ENCODE data around the gene VPS51.
"Not testable (repeated sequence)": the region's sequence is repeated elsewhere in the genome, so short reads cannot be mapped to it uniquely, and the experiment has no call there.

The VPS51 gene

DNA sequence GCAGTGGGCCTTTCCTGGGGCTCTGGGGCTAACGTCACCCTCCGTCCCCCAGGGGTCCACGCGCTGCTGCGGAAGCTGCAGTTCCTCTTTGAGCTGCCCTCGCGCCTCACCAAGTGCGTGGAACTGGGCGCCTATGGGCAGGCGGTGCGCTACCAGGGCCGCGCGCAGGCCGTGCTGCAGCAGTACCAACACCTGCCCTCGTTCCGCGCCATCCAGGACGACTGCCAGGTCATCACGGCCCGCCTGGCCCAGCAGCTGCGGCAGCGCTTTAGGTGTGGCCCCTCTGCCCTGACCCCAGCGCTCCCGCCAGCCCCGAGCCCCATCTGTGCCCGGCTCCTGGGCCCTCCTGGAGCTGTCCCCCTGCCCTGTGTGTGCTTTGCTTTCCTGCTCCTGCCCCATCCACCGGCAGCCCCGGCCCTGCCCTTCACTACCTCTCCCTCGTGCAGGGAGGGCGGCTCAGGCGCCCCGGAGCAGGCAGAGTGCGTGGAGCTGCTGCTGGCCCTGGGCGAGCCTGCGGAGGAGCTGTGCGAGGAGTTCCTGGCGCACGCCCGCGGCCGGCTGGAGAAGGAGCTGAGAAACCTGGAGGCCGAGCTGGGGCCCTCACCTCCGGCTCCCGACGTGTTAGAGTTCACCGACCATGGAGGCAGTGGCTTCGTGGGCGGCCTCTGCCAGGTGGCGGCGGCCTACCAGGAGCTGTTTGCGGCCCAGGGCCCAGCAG is 11.9 kb downstream of the VPS51 start:
- DNase-seq (ENCODE audit: low read depth): no peak

DNA sequence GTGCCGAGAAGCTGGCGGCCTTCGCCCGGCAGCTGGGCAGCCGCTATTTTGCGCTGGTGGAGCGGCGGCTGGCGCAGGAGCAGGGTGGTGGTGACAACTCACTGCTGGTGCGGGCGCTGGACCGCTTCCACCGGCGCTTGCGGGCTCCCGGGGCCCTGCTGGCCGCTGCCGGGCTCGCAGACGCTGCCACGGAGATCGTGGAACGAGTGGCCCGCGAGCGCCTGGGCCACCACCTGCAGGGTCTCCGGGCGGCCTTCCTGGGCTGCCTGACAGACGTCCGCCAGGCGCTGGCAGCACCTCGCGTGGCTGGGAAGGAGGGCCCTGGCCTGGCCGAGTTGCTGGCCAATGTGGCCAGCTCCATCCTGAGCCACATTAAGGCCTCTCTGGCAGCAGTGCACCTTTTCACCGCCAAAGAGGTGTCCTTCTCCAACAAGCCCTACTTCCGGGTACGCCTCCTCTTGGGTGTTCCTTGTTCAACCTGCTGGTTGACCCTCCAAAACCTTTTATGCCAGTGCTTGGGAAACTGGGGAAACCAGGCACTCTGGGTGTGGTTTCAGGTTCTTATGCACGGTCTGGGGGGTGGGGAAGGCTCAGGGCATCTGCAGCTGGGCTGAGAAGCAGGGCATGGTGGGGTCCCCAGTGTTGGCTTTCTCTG is 12.6 kb downstream of the VPS51 start:
- no peak for DNase-seq (ENCODE audit: low read depth)

DNA sequence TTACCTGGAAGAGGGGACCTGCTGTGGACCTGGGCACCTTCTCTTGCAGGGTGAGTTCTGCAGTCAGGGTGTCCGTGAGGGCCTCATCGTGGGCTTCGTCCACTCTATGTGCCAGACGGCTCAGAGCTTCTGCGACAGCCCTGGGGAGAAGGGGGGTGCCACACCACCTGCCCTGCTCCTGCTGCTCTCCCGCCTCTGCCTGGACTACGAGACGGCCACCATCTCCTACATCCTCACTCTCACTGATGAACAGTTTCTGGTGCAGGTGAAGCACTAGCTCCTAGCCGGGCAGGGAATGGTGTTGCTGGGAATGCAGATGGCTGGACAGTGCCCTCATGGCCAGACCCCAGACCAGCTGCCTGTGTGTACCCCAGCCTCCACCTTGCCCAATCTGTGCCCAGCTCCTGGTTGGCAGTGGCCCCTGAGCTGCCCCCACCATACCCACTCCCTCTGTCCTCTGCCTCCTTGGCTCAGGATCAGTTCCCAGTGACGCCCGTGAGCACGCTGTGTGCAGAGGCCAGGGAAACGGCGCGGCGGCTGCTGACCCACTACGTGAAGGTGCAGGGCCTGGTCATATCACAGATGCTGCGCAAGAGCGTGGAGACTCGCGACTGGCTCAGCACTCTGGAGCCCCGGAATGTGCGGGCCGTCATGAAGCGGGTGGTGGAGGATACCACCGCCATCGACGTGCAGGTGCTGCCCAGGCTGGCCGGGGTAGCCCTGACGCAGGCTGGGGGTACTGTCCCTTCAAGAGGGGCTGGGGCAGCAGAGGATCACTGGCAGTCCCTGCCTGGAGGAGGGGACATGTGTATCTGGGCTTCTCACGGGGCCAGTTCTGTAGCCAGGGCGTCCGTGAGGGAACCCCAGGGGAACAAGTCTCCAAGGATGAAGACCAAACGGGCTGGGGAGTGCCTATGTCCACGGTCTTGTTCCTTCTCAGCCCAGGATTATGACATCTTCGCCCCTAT is 13.5 kb downstream of the VPS51 start:
- no peak for DNase-seq (ENCODE audit: low read depth)

DNA sequence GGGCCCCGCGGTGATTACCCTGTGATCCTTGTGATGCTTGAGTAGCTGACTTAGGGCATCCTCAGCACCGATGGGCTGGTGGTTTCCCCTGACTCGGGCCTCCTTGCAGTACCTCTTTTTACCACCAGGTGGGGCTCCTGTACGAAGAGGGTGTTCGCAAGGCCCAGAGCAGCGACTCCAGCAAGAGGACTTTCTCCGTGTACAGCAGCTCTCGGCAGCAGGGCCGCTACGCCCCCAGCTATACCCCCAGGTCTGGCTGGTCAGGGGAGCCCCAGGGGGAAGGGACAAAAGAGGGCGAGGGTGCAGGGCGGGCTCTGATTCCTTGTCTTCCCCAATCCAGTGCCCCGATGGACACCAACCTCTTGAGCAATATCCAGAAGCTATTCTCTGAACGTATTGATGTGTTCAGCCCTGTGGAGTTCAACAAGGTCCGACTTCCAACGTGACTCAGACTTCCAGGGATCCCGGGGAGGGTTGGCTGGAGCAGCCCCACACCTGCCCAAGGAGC is 14.4 kb downstream of the VPS51 start:
- DNase-seq (ENCODE audit: low read depth): peak; percentile 85

DNA sequence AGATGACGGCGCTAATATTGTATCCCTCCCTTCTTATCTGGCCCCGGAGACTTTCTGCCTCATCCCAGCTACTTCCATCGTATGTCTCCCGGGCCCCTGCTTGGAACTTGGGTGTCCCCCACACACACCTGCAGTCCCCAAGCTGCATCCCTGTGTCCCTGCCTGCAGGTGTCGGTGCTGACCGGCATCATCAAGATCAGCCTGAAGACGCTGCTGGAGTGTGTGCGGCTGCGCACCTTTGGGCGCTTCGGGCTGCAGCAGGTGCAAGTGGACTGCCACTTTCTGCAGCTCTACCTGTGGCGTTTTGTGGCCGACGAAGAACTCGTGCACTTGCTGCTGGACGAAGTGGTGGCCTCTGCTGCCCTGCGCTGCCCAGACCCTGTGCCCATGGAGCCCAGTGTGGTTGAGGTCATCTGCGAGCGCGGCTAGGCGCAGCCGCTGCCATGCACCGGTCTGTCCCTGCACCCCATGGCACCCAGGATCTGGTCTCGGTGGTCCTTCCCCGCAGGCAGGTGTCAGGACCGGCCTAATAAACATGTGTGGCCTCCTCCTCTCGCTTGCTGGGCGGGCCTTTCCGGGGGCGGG is 15.2 kb downstream of the VPS51 start:
- no peak for DNase-seq (ENCODE audit: low read depth)

DNA sequence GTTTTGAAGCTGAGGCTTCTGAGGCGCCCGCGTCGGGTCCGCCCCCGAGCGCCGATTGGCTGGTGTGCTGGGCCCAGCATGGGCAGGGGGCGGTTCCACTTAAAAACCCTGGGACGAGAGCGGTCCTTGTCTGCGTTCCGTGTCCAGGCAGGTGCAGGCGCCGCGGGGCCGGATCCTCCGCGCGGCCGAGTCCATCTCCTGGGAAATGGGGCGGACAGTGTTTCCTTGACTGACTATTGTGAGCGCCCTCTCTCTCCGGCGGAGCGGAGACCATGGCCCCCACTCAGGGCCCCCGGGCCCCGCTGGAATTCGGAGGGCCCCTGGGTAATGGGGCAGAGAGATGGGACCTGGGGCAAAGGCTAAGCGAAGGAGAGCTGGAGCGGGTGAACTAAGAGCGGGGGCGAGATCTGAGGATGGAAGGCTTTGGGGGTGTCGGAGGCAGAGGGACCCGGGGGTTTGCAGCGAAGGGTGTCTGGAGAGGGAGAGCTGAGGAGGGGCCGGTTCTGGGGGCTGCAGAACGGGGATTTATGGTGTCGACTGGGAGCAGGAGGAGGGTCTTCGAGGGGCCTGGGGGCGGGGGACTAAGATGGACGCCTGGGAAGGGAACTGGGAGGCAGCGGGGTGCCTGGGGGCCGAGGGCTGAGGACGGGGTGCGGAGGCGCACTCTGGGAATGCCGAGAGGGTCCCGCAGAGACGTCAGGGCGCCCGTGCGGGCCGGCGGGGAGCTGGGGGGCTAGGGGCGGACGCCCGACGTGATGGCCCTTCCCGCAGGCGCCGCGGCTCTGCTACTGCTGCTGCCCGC is 15.9 kb downstream of the VPS51 start, which contains the start of gene TM7SF2:
TM7SF2 (plus strand) TSS at position 129 of the 802 bp plus-strand sequence; CDS start at position 273, 144 bp downstream.
- peak; percentile 93 for DNase-seq (ENCODE audit: low read depth)

DNA sequence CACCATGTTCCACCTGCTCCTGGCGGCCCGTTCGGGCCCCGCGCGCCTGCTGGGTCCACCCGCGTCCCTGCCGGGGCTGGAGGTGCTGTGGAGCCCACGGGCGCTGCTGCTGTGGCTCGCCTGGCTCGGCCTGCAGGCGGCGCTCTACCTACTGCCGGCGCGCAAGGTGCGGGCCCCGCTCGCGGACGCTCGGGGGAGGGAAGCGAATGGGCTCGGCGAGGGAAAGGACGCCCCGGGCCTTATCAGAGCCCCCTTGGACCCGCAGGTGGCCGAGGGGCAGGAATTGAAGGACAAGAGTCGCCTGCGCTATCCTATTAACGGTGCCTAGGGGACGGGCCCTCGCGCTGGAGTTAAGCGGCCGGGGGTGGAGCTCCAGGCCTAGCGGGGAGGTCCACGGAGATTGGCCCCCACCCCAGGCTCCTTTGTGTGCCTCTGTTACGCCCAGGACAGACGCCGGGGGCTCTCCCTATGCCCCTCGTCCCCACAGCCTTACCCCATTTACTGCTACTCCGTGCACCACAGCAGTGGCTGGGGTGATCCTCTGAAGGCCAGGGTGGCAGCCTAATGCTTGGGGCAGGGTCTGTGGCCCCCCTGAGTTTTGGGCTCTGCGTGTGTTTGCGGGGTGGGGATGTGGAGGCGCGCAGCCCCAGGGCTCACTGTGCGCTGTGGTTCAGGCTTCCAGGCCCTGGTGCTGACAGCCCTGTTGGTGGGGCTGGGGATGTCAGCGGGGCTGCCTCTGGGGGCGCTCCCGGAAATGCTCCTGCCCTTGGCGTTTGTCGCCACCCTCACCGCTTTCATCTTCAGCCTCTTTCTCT is 16.7 kb downstream of the VPS51 start:
- DNase-seq (ENCODE audit: low read depth): peak; percentile 49

DNA sequence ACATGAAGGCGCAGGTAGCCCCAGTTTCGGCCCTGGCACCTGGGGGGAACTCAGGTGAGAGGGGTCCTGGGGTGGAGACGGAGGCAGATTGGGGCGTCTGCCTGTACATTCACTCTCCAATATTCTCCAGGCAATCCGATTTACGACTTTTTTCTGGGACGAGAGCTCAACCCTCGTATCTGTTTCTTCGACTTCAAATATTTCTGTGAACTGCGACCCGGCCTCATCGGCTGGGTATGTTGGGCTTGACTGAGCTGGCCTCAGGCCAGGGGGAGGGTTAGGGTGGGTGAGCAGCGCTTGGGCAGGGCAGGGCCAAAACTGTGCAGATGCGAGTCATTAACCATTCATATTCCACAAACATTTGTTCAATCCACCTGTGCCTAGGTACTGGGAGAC is 17.3 kb downstream of the VPS51 start:
- DNase-seq (ENCODE audit: low read depth): peak; percentile 15

DNA sequence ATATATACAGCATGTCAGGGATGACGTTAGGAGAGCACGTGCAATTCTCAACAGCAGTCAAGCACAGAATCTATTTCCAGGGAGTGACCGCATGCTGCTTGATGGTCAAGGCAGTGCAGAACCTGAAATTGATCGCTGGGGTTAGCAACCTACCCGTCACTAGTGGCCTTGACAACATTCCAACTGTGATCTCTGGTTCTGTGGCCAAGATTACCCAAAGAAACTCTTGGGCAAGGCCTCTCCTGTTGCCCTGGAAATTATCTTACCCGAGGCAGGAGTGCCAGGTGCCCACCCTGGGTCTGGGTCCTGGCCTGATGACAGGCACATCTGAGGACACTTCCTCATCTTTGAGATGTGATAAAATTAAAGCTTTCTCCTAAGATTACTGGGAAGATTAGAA is 17.8 kb downstream of the VPS51 start:
- no peak for DNase-seq (ENCODE audit: low read depth)

DNA sequence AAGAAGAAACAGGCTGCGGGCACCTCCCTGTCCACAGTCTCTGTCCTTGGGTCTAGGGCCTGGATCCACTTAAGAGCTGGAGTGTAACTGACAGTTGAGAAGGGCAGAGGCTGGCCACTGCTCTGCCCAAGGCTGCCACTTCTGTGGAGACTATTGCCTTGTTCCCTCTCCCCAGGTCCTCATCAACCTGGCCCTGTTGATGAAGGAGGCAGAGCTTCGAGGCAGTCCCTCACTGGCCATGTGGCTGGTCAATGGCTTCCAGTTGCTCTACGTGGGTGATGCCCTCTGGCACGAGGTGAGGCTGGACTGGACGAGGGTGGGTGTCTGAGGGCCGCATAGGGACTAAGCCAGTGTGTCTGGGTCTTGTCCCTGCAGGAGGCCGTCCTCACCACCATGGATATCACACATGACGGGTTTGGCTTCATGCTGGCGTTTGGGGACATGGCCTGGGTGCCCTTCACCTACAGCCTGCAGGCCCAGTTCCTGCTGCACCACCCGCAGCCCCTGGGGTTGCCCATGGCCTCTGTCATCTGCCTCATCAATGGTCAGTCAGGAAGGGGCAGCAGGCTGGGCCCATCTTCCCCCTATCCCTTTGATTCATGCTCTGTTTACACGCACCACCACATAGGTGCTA is 18.6 kb downstream of the VPS51 start:
- no peak for DNase-seq (ENCODE audit: low read depth)

DNA sequence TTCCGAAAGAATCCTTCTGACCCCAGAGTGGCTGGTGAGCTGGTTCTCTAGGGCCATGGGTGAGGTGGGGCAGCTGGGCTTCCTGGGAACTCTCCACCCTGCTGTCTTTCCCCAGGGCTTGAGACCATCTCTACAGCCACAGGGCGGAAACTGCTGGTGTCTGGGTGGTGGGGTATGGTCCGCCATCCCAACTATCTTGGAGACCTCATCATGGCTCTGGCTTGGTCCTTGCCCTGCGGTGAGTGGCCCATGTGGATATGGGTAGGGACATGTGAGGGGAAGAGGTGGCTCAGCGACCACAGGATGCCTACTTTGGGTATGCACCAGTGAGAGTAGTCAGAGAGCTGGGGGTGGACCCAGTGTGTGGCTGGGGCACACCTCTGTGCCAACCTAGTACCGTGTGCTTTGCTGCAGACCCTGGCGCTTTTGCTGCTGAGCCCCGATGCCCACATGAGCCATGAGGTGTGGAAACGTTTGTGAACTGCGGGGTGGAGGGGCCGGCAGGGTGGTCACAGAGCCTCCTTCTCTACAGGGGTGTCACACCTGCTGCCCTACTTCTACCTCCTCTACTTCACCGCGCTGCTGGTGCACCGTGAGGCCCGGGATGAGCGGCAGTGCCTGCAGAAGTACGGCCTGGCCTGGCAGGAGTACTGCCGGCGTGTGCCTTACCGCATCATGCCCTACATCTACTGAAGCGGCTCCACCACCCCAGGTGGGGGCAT is 19.5 kb downstream of the VPS51 start:
- DNase-seq (ENCODE audit: low read depth): no peak

DNA sequence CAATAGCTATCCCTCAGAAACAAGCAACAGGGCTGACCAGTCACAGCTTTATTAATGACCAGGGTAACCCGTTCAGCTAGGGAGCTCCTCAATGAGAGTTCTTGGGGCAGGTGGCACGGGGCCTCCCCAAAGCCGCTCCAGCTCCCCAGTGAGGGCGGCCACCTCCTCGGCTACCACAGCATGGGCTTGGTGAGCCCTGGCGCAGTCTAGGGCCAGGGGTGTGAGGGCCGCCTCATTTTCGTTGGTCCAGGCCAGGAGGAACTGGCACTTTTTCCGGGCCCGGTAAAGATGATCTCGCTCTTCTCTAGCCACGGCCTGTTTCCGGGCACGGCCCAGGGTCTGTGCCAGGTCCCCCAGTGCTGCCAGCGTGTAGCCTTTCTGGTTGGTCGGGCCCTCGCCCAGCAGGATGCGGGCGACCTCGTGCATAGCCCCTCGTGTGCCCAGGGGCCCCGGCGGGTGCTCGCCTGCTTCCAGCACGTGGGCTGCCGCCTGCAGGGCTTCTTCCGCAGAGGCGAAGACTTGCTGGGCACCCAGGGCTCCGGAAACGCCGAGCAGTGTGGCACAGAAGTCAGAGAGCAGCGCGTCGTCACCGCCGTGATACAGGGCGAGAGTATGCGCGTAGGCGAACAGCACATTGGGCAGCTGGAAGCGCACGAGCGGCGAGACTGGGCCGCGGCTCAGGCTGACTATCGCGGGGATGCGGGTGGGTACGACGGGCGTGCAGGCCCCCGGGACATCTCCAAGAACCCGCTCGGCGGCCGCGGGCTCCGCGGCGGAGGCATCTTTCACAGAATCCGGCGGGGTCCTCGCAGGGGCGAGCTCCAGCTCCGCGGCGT is 20.6 kb downstream of the VPS51 start:
- peak; percentile 74 for DNase-seq (ENCODE audit: low read depth)

DNA sequence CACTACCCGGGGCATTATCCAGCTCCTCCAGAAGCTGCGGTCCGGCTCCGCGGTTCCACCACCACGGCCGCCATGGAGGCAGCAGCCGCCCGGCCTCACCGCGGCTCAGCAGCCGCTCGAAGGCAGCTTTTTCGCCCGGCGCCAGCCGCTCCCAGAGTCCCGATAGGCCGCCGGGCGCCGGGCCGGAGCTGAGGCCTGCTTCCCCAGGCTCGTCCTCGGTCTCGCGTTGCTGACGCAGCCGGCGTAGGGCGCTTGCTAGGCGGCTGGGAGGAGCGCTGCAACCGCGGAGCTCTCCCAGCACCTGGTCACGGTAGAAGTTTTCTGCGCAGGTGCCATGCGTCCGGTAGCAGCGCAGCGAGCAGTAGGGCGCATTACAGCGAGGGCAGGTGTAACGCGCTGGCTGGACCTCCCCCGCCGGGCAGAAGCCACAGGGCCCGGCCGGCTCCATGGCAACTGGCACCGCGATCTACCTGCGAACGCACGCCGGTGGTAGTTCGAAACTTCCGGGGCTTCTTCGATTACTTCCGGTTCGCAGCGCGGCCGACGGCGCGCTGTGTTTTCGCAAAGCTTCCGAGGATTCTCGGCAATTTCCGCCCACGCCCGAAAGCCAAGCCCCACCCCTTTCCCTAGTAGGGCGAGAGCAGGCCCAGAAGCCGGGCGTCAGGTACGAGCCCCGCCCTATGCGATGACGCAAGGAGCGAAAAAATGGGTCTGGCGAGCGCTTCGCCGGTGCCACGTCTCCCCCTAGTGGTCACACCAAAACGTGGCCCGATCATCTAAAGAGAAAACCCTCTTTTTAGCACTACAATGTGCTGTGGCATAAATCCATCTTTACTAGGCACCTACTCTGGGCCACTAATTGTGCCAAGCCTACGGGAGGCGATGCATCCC is 21.4 kb downstream of the VPS51 start, which contains the start of gene ZNHIT2:
ZNHIT2 (minus strand) TSS at position 496 of the 891 bp plus-strand sequence; CDS start at position 448, 48 bp downstream.
- DNase-seq (ENCODE audit: low read depth): peak; percentile 99

DNA sequence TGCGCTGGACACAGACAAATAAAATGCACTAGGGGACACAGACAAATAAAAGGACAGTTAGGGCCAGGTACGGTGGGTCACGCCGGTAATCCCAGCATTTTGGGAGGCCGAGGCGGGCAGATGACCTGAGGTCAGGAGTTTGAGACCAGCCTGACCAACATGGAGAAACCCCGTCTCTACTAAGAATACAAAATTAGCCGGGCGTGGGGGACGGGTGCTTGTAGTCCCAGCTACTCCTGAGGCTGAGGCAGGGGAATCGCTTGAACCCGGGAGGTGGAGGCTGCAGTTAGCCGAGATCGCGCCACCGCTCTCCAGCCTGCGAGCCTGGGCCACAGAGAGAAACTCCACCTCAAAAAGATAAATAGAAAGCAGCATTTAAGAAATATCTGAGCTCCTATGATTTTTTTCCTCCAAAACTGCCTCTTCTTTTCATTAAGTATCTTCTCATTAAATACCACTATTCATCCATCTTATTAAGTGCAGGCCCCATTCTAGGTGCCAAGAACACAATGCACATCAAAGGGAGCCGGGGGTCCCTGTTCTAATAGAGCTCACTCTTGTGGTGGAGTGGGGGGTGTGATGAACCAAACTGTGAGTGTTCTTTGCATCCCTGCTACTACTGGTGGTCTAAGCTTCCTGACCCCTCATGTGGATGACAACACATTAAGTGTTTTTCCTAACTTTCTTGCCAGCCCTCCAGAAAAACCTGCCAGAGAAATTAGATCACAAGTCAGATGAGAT is 22.3 kb downstream of the VPS51 start:
- no peak for DNase-seq (ENCODE audit: low read depth)

DNA sequence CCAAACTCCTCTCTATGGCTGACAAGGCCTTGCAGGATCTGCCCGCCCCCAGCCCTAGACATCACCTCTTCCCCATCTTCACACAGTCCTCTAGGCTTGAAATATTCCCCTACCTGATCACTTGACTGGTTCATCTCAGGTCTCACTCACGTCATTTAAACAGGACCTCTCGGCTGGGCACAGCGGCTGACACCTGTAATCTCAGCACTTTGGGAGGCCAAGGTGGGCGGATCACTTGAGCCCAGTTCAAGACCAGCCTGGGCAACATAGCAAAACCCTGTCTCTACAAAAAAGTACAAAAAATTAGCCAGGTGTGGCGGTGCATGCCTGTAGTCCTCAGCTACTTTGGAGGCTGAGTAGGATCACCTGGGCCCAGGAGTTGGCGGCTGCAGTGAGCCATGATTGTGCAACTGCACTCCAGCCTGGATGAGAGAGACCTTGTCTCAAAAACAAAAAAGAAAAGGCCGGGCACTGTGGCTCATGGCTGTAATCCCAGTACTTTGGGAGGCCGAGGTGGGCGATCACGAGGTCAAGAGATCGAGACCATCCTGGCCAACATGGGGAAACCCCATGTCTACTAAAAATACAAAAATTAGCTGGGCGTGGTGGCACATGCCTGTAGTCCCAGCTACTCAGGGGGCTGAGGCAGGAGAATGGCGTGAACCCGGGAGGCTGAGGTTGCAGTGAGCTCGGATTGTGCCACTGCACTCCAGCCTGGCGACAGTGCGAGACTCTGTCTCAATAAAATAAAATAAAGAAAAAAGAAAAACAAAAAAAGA is 23.1 kb downstream of the VPS51 start:
- not testable (repeated sequence) for DNase-seq (ENCODE audit: low read depth)

DNA sequence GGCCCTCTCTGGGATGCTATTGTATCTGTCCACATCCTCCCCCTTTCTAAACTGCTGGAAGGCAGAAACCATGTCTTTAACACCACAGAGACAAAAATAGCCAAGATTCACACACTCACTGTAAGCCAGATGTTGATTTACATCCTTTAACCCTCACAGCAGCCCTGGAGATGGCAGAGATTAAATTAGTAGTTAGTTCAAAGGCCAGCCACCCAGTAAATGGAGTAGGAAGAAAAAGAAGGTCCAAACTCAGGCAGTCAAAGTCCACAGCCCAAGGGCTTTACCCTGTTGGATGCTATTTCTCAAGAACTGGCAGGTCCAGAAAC is 23.6 kb downstream of the VPS51 start:
- DNase-seq (ENCODE audit: low read depth): no peak
